Measurements from ENCODE around the gene KRTAP10-12.

GRCh38 chr21:44708213-44708865 is 11.4 kb downstream of the KRTAP10-12 start:
- TF ChIP-seq, protein P1, sequence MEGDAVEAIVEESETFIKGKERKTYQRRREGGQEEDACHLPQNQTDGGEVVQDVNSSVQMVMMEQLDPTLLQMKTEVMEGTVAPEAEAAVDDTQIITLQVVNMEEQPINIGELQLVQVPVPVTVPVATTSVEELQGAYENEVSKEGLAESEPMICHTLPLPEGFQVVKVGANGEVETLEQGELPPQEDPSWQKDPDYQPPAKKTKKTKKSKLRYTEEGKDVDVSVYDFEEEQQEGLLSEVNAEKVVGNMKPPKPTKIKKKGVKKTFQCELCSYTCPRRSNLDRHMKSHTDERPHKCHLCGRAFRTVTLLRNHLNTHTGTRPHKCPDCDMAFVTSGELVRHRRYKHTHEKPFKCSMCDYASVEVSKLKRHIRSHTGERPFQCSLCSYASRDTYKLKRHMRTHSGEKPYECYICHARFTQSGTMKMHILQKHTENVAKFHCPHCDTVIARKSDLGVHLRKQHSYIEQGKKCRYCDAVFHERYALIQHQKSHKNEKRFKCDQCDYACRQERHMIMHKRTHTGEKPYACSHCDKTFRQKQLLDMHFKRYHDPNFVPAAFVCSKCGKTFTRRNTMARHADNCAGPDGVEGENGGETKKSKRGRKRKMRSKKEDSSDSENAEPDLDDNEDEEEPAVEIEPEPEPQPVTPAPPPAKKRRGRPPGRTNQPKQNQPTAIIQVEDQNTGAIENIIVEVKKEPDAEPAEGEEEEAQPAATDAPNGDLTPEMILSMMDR (IDR thresholded peaks at IDR 0.05) = no peak
- no peak for TF ChIP-seq POLR2A (IDR thresholded peaks at IDR 0.05)

All from lower leg skin (tissue), 3 donors.